Measurements from ENCODE around the gene ZAP70.

ZAP70 gene

GRCh38 chr2:97758131-97758705 is 44.8 kb downstream of the ZAP70 start:
- no peaks in the 10 kb centered on the region for H3K79me2 ChIP-seq (ENCODE audit: control insufficient read depth, low read length)
- H3K9me3 ChIP-seq (ENCODE audit: control insufficient read depth, insufficient read depth, low read length): no peaks in the 10 kb centered on the region
- TF ChIP-seq CTCF (IDR thresholded peaks at IDR 0.05; ENCODE audit: low read depth, low read length, poor library complexity, severe bottlenecking) (no peak), EZH2phosphoT487 (IDR thresholded peaks at IDR 0.05; ENCODE audit: borderline replicate concordance, low read length) (no peak)
- no peak overlapping the region for H3K27ac ChIP-seq (ENCODE audit: low read depth, low read length)
- no peaks in the 10 kb centered on the region for H3K27me3 ChIP-seq (ENCODE audit: control insufficient read depth, low read length)
- no peaks in the 10 kb centered on the region for H3K9me2 ChIP-seq (replicated peaks; ENCODE audit: control insufficient read depth, low read length)
- H3F3A ChIP-seq (ENCODE audit: control insufficient read depth, insufficient read depth): no peaks in the 10 kb centered on the region
- H3K4me2 ChIP-seq (ENCODE audit: low read length): no peak overlapping the region
- no peaks in the 10 kb centered on the region for H3K4me1 ChIP-seq (ENCODE audit: control insufficient read depth, low read length)
- H3K36me3 ChIP-seq (ENCODE audit: control insufficient read depth, low read length): peaks cover 73% of the 10 kb centered on the region
- H3K4me3 ChIP-seq (ENCODE audit: low read length): no peak overlapping the region
- H4K20me1 ChIP-seq (ENCODE audit: control insufficient read depth, insufficient read depth, low read depth, low read length): no peaks in the 10 kb centered on the region

- no peaks in the 10 kb centered on the region for H3K79me2 ChIP-seq (ENCODE audit: control insufficient read depth, low read length)
- H3K4me1 ChIP-seq (ENCODE audit: control insufficient read depth, low read length): no peaks in the 10 kb centered on the region
- H3K4me2 ChIP-seq (ENCODE audit: low read length): no peak overlapping the region
These were observed 46.5 kb downstream of the ZAP70 start for GRCh38 chr2:97759727-97760407.

GRCh38 chr2:97760480-97761049 is 47.2 kb downstream of the ZAP70 start:
- Histone ChIP-seq H3K4me1 (ENCODE audit: control insufficient read depth, low read length) (no peaks in the 10 kb centered on the region), H3K79me2 (ENCODE audit: control insufficient read depth, low read length) (no peaks in the 10 kb centered on the region), H3K4me3 (ENCODE audit: low read length) (no peak overlapping the region), H3K27ac (ENCODE audit: low read depth, low read length) (no peak overlapping the region), H3K36me3 (ENCODE audit: control insufficient read depth, low read length) (peaks cover 78% of the 10 kb centered on the region), H3K9me3 (ENCODE audit: control insufficient read depth, insufficient read depth, low read length) (no peaks in the 10 kb centered on the region), H3K4me2 (ENCODE audit: low read length) (no peak overlapping the region), H3K27me3 (ENCODE audit: control insufficient read depth, low read length) (no peaks in the 10 kb centered on the region), H4K20me1 (ENCODE audit: control insufficient read depth, insufficient read depth, low read depth, low read length) (no peaks in the 10 kb centered on the region), H3F3A (ENCODE audit: control insufficient read depth, insufficient read depth) (no peaks in the 10 kb centered on the region), H3K9me2 (replicated peaks; ENCODE audit: control insufficient read depth, low read length) (no peaks in the 10 kb centered on the region)
- TF ChIP-seq EZH2phosphoT487 (IDR thresholded peaks at IDR 0.05; ENCODE audit: borderline replicate concordance, low read length) (no peak), CTCF (IDR thresholded peaks at IDR 0.05; ENCODE audit: low read depth, low read length, poor library complexity, severe bottlenecking) (no peak)

More at GRCh38 chr2:97759727-97760407, 46.5 kb downstream of the ZAP70 start:
- Histone ChIP-seq H3K9me2 (replicated peaks; ENCODE audit: control insufficient read depth, low read length) (no peaks in the 10 kb centered on the region), H3K9me3 (ENCODE audit: control insufficient read depth, insufficient read depth, low read length) (no peaks in the 10 kb centered on the region), H3F3A (ENCODE audit: control insufficient read depth, insufficient read depth) (no peaks in the 10 kb centered on the region), H3K4me3 (ENCODE audit: low read length) (no peak overlapping the region), H3K27ac (ENCODE audit: low read depth, low read length) (no peak overlapping the region), H3K36me3 (ENCODE audit: control insufficient read depth, low read length) (peaks cover 77% of the 10 kb centered on the region), H3K27me3 (ENCODE audit: control insufficient read depth, low read length) (no peaks in the 10 kb centered on the region), H4K20me1 (ENCODE audit: control insufficient read depth, insufficient read depth, low read depth, low read length) (no peaks in the 10 kb centered on the region)
- TF ChIP-seq CTCF (IDR thresholded peaks at IDR 0.05; ENCODE audit: low read depth, low read length, poor library complexity, severe bottlenecking) (no peak), EZH2phosphoT487 (IDR thresholded peaks at IDR 0.05; ENCODE audit: borderline replicate concordance, low read length) (no peak)

All from DOHH2 (cell line).